GM18858 (cell line): ENCODE results near the gene PLRG1.

Experiments used
- ATAC-seq: cut with Tn5 transposase; IDR thresholded peaks from one replicate; pipeline ENCODE4 v1.9.1; 2021; ENCODE audit not compliant: unreplicated experiment

Gene PLRG1

DNA sequence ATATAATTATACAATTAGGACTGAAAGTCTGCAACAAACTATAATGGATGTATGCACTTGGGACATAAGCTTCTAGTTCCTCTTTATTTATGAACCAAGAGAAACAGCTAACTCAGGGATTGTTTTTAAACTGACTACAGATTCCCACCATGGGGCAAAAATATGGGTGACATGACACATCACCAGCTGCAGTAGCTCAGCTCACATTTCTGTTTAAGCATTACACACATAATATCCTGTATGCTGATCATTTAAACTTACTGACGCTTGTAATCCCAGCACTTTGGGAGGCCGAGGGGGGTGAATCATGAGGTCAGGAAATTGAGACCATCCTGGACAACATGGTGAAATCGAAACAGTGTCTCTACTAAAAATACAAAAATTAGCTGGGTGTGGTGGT is 24.1 kb upstream of the PLRG1 start:
- ATAC-seq: no peak

DNA sequence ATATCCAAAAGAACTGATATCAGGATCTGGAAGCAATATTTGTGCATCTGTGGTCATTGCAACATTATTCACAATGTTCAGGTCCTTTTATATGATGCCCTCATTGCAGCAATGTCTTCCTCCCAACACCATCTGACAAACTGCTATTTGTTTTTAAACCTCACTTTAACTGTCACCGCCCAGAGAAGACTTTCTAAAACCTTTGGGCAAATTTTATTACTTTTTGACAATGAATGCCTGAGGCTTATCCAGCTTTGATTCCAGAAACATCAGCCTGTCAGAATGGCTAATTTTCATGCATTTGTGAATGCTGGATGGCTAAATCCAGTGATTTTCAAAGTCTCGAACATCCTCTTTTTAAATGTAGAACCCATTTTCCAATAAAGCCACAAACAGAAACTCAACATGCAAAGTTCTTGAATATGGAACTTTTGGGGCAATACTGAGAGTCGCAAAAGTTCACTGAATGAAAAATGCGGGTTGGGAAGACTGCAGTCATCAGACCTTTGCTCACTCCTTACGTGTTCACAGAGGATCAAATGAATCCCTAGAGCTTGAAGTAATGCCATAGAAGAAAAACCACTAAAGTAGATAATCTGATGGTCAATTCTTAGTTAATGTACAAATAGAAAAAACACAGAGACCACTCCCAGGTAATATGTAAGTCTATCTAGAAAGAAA is 23.1 kb upstream of the PLRG1 start:
- ATAC-seq: no peak

DNA sequence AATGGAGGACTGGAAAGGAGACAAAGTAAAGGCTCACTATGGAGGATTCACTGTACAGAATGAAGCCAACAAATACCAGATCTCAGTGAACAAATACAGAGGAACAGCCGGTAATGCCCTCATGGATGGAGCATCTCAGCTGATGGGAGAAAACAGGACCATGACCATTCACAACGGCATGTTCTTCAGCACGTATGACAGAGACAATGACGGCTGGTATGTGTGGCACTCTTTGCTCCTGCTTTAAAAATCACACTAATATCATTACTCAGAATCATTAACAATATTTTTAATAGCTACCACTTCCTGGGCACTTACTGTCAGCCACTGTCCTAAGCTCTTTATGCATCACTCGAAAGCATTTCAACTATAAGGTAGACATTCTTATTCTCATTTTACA is 19.4 kb upstream of the PLRG1 start:
- ATAC-seq: no peak

DNA sequence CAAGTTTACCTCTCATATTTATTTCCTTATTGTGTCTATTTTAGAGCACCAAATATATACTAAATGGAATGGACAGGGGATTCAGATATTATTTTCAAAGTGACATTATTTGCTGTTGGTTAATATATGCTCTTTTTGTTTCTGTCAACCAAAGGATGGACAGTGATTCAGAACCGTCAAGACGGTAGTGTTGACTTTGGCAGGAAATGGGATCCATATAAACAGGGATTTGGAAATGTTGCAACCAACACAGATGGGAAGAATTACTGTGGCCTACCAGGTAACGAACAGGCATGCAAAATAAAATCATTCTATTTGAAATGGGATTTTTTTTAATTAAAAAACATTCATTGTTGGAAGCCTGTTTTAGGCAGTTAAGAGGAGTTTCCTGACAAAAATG is 18.8 kb upstream of the PLRG1 start:
- ATAC-seq: no peak

DNA sequence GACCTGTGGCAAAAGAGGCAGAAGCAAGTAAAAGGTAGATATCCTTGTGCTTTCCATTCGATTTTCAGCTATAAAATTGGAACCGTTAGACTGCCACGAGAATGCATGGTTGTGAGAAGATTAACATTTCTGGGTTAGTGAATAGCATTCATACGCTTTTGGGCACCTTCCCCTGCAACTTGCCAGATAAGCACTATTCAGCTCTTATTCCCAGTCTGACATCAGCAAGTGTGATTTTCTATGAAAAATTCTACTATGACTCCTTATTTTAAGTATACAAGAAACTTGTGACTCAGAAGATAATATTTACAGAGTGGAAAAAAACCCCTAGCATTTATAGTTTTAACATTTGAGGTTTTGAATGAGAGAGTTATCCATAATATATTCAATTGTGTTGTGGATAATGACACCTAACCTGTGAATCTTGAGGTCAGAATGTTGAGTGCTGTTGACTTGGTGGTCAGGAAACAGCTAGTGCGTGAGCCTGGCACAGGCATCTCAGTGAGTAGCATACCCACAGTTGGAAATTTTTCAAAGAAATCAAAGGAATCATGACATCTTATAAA is 16.5 kb upstream of the PLRG1 start:
- ATAC-seq: no peak

DNA sequence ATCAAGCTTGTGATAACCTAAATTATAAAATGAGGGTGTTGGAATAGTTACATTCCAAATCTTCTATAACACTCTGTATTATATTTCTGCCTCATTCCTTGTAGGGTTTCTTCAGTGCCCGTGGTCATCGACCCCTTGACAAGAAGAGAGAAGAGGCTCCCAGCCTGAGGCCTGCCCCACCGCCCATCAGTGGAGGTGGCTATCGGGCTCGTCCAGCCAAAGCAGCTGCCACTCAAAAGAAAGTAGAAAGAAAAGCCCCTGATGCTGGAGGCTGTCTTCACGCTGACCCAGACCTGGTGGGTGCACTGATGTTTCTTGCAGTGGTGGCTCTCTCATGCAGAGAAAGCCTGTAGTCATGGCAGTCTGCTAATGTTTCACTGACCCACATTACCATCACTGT is 15.5 kb upstream of the PLRG1 start:
- ATAC-seq: no peak

DNA sequence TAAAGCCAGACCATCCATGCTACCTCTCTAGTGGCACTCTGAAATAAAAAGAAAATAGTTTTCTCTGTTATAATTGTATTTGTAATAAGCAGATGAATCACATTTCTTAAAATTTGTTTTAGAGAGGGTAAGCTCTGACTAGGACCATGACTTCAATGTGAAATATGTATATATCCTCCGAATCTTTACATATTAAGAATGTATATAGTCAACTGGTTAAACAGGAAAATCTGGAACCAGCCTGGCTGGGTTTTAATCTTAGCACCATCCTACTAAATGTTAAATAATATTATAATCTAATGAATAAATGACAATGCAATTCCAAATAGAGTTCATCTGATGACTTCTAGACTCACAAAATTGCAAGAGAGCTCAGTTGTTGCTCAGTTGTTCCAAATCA is 14.1 kb upstream of the PLRG1 start:
- no peak for ATAC-seq

DNA sequence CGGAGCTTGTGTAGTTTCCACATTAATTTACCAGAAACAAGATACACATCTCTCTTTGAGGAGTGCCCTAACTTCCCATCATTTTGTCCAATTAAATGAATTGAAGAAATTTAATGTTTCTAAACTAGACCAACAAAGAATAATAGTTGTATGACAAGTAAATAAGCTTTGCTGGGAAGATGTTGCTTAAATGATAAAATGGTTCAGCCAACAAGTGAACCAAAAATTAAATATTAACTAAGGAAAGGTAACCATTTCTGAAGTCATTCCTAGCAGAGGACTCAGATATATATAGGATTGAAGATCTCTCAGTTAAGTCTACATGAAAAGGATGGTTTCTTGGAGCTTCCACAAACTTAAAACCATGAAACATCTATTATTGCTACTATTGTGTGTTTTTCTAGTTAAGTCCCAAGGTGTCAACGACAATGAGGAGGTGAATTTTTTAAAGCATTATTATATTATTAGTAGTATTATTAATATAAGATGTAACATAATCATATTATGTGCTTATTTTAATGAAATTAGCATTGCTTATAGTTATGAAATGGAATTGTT is 12.6 kb upstream of the PLRG1 start, which contains the start of gene FGB:
FGB (plus strand) TSS at position 315 of the 558 bp plus-strand sequence; CDS start at position 323, 8 bp downstream.
- ATAC-seq: no peak

DNA sequence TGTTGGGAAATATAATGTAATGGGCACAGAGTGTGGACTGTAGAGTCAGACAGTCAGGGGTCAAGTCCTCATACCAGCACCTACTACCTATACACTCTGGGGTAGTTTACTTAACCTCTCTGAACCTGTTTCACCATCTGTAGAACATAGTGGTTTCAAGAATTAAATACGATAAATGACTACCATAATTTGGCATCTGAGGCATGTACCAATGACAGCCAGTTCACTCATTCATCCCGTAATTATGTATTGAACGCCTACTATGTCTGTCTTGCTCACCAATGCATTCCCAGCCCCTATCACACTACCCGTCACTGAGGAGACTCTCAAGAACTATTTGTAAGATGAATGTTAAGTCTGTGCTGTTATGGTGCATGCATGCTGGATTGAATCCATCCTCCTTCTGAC is 10.6 kb upstream of the PLRG1 start:
- ATAC-seq: no peak

DNA sequence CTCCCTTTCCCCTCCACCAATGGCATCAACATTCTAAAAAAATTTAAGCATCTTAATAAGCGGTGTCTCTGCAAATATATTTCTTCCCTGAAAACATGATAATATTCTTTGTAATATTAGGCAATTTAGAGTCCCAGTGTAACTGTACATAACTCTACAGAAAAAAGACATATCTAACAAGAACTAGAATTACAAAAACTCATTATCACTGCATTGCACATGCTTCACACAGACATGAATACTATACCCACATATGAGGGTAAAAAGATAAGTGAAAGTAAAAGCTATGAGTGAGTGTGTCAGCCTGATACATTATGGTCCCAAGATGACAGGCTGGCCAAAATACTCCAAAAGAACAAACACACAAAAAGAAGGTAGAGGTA is 10.2 kb upstream of the PLRG1 start:
- no peak for ATAC-seq

DNA sequence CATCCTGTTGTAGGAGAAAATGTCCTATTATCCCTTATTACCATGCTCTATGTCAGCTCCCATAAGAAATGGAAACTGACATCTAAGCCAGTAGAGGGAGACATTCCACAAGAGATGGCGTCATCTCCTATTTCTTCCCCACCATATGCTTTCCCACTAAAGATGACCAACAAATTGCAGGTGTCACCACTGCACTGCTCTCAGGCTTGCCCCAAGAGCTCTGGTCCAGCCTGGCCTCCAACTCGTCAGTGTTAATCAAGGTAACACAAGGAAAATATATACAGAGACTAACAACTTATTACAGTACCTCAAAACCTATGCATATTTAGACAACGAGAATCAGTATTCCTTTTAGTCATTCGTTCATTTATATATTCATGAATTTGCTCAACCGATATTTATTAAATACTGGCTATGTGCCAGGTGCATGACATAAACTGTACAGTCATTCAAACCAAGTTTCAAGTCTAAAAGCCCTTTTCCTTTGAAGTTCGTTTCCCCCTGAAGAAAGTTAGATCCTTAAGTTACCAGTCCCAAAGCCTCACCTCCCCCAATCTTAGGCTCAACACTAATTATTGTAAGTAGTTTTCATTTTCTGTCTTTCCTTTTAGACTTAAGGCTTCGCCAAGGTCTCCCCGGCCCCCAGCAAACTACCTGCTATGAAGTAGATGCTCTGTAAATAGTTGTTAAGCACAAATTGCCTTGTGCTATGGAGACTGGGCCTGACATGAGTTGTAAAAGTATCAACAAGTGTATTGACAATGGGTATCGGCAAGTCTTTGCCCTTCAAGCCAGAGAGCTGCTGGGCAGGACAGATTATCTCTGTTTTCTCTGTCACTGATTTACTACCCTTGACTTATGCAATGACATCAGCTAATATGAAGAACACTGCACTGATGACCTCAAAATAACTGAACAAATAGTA is 9.6 kb upstream of the PLRG1 start:
- peak; percentile 74 for ATAC-seq

DNA sequence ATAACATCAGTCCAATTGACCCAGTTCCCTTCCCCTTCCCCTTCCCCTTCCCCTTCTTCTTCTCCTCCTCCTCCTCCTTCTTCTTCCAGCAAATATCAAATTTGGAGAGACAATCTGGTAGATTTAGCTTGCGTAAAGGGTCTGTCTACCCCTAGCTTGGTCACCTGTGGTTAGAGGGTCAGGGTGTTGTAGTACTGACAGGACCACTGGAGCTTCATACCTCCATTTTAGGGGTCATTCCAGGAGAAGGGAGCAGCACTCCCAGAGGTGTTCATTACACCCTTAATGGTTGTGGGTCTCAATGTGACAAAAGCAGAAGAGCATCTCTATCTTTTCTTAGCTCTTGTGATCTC is 8.9 kb upstream of the PLRG1 start:
- ATAC-seq: no peak

DNA sequence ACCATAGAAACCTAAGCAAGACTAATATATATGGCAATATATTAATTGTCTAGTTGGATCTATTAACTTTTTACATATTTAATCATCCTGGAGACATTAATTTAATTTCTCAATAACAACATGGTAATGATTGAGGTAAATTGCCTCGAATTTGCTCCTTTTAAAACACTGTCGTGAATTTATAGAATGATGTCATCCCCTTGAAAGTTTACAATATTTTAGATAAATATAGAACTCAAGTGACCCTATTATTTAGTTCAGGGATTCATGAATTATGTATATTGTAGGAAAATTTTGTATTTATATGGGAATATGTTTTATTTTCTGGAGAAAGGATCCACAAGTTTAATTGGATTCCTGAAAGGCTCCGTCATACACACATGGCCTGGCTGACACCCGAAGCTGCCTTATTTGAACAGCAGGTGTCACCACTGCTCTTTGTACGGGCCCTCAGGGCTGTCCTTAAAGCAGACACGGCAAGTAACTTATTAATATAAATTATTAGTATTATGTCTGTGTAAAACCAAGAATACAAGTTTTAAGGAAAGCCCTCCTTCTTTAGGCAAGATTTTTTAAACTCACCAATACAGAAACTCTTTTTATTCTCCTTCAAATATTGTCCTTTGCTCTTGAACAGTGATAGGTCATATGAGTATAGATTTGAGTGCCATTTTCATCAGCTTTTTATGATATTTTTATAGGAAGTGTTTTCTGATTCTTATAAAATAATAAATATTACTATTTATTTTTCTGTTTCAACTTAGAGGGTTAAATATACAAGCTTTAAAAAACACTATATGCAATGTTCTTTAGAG is 1.9 kb upstream of the PLRG1 start:
- peak; percentile 42 for ATAC-seq

DNA sequence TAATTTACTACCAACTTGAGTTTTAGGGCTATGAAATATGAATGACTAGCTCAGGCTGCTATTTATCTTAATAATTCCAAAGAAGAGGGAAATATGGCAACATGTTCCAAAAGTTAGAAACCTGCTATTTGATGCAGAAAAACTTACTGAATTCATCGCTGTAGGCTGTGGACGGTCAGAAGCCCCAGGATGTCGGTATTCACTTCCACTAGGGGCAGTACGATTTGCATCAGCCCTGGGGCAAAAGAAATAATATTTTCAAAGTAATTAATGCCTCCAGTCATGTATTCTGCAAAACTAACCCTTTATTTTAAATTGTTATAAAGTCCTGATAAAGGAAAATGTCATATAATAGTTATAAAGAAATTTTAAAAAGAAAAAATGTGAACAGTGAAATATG is 4.5 kb downstream of the PLRG1 start:
- no peak for ATAC-seq

DNA sequence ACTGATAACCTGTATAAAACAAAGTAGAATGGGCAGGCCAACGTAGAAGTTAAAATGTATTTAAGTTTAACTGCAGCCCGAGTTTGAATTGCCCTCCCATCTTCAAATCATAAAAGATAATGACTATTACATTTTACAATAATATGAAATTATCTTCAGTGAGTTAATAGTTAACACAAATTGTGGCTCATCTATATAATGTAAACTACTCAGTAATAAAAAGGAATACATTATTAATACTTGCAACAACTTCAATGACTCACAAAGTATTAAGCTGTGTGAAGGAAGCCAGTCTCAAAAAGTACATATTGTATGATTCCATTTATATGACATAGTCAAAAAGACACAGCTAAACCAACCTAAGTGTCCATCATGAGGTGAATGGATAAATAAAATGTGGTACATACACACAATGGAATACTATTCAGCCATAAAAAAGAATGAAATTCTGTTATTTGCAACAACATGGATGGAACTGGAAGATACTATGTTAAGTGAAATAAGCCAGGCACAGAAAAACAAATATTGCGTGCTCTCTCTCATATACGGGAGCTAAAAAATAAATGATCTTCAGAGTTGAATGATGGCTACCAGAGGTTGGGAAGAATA is 7.8 kb downstream of the PLRG1 start:
- no peak for ATAC-seq

DNA sequence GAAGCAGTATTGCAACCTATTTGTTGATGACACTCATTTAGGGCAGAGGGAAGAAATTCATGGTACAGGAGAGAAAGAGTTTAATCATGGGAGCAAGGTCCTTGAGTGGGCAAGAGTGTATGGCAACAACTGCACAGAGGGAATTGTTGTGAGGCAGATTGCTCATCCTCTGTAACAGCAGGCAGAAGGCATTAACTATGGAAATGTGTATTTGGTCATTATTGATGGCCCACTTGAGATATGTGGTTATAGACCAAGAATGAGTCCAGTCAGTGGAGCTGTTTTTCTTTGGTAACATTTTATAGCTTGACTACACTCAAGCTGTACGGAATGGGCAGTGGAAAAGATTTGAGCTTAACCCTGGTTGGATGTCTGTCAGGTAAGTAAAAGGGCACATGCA is 15.9 kb downstream of the PLRG1 start:
- ATAC-seq: no peak

DNA sequence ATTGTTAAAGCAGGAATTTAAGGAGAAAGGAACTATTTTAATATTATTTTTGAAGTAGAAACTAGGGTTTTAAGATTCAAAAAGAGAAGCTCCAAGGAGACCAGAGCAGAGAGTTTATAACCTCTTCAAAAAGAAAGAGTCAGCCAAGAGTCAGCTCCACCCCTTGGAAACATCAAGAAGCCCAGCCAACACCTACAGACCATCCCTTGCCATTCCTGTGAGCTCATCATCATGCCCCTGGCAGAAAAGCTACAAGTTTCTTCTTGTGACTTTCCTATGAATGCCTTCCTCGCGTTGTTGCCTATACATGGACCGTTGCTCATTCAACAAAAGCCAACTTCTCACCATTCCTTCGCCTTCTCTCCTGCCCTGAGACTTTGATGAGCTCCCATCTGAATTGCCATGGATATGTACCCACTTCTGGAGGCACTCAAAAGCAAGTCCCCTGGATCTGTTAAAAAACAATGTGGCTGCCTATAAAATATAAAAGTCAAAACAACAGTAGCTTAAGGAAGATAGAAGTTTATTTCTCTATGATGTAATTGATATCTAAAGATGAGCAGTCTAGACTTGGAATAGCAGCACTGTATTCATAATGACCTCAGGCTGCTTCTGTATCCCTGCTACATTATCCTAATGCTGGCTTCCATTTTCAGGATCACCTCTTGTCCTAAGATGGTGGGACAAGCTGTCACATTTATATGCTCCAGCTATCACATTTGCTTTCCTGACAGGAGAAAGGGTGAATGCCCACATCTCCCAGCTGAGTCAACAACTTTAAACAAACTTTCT is 20.3 kb downstream of the PLRG1 start:
- ATAC-seq: no peak

DNA sequence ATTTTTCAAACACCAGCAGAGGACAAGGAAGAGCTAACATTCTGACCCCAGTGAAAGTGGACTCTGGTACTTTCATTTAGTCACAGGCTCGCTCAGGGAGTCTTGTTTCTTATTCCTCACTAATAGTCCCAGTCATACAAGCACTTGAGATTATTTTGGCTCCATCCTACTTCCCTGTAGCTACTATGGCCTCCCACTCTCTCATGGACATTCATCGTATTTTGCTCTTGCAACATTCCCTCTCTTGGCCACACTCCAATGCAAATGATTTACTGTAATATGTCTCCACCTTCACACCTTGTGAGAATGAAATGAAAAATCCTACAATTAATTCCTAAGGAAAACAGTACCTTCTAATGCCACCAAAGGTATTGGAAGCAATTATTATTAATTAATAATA is 21.3 kb downstream of the PLRG1 start:
- ATAC-seq: no peak

DNA sequence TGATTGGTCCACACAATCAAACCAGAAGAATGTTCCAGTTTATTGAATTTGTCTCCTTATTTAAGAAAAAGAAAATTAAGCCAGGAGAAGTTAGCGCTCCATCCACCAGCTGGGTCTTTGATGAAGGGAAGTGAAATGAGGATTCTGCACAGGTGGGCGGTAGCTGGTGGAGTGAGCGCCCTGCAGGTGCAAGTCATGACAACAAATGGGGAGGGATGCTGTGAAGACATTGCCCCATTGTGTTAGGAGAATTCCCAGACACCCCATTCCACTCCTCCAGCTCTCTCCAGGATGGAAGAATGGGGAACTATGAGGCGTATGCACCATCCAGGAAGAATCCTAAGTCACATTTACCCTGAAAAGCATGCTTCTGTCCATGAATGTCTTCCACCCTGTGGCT is 22.9 kb downstream of the PLRG1 start:
- no peak for ATAC-seq

DNA sequence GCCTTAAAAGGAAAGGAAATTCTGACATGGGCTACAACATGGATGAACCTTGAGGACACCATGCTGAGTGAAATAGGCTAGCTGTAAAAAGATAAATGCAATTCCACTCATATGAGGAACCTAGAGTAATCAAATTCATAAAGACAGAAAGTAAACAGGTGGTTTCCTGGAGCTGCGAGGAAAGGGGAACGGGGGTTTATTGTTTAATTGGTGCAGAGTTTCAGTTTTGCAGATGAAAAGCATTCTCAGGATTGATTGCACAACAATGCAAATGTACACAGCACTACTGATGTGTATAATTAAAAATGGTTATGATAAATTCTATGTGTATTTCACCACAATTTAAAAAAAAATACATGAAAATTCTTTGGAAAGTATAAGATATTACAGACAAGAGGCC is 24.0 kb downstream of the PLRG1 start:
- peak; percentile 64 for ATAC-seq
